LNCaP clone FGC (cell line): ENCODE measurements around the gene PPP2R2B.

ENCODE experiments used
- DNase-seq: peaks from one replicate; pipeline ENCODE4 v3.0.0-alpha.2; 2011; ENCODE audit warnings: low read depth
- H3K4me3 ChIP-seq: 2 replicates; pipeline ENCODE4 v1.5.1; 2011; ENCODE audit warnings: mild to moderate bottlenecking, low read depth, low read length, control low read depth
- CTCF ChIP-seq: IDR thresholded peaks from 2 replicates; pipeline ENCODE4 v1.5.1; 2012; ENCODE audit warnings: mild to moderate bottlenecking; ENCODE audit not compliant: control insufficient read depth, insufficient read depth; ENCODE audit errors: extremely low read depth

The PPP2R2B gene

GRCh38 chr5:146873186-146873917, 5.2 kb downstream of the PPP2R2B start:
- no peak overlapping the region for H3K4me3 ChIP-seq
- TF ChIP-seq CTCF, result no peak
- DNase-seq, result no peak

- no peak for DNase-seq
- H3K4me3 ChIP-seq, result no peak overlapping the region
- no peak for TF ChIP-seq CTCF
These were observed 6.4 kb downstream of the PPP2R2B start for GRCh38 chr5:146872188-146872587.

- no peak overlapping the region for H3K4me3 ChIP-seq
- no peak for DNase-seq
- TF ChIP-seq CTCF, result no peak
These were observed 10.4 kb downstream of the PPP2R2B start for GRCh38 chr5:146867996-146868708.

DNA sequence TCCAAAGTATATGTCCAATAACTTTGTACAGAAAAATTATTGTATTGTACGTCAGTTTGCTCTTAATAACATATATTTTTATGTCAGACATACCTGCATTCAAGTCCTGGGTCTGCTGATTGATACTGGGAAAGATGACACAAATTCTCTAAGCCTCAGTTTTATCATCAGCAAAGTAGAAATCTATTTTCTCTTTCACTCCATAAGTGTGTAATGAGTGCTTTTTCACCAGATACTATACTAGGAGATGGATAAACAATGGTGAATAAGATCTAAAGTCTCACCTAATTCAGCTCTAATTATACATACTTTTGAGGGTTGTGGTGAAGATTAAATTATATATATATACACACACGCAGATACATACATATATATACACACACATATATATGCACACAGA, 12.3 kb downstream of the PPP2R2B start:
- H3K4me3 ChIP-seq, result no peak overlapping the region
- TF ChIP-seq CTCF, result no peak
- DNase-seq, result no peak

DNA sequence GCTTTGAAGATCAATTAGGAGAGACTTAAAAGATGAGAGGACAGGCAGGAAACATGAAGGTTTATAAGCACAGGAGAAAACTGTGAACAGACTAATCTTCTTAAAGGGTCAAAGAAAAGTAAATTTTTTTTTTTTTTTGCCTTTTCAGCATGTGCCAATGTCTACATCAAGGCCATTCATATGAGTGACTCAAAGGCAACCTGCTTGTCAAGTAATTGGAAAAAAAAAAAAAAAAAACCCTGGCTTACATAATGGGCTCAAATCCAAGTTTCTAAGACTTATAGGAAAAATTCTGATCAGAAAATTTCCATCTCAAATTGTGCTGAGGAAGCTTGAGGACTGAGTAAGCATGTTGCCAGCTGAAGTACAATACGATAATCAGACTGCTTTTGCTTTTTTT, 15.9 kb downstream of the PPP2R2B start:
- no peak for DNase-seq
- H3K4me3 ChIP-seq, result no peak overlapping the region

DNA sequence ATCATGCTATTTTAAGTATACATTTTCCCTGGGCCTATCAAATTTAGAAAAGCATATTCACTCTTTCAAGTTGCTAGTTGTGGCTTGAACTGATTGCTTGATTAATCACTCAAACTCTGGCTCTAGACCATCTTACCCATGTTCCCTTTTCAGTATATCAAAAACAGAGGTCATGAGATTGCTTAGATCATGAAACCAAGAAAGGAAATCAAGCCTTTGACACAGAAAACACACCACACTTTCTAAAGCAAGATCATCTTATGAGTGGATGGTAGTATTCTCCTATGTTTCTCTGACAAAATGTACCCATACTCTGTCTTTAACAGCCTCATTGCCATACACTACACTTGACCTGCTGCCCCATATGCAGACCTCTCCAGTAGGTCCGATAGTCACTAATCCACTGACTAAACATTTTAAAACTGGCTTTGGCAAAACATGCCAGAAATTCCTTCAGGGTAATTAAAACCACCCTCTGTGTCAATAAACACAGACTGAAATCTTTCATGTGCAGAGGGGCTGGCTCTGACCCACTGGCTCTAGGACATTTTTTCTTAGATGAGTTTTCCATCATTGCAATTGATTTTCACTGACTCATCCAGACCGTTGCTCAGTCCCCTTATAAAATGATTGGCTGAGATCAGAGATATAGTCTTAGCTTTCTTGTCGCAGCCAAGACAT, 18.2 kb downstream of the PPP2R2B start:
- no peak overlapping the region for H3K4me3 ChIP-seq
- TF ChIP-seq CTCF, result no peak
- no peak for DNase-seq

More for the DNA sequence above, 15.9 kb downstream of the PPP2R2B start:
- no peak for TF ChIP-seq CTCF

GRCh38 chr5:146852089-146852488, 26.5 kb downstream of the PPP2R2B start:
- DNase-seq, result no peak
- TF ChIP-seq CTCF, result no peak

More at GRCh38 chr5:146852089-146852488, 26.5 kb downstream of the PPP2R2B start:
- H3K4me3 ChIP-seq, result no peak overlapping the region
